ENCODE results near the gene KIF4A. TPM values are rescaled to one million over a fixed set of nuclear protein-coding genes. Genes with fewer than 3 reads are reported as not detected.
"Not testable (repeated sequence)": the region's sequence is repeated elsewhere in the genome, so short reads cannot be mapped to it uniquely, and the experiment has no call there.

Gene KIF4A
- total RNA-seq, 1 donor from 2014 or later, result 0.86 TPM

DNA sequence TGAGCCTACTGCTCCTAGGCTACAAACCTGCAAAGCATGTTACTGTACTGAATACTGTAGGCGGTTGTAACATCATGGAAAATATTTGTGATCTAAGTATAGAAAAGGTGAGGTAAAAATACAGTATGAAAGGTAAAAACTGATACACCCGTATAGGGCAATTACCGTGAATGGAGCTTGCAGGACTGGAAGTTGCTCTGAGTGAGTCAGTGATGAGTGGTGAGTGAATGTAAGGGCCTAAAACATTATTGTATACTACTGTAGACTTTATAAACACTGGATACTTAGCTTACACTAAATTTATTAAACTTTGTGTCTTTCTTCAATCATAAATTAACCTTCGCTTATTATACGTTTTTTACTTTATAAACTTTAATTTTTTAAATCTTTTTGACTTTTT is 3.7 kb downstream of the KIF4A start:
- intact Hi-C loops (cut with DNase I), result no loop called here
- no peak for DNase-seq

DNA sequence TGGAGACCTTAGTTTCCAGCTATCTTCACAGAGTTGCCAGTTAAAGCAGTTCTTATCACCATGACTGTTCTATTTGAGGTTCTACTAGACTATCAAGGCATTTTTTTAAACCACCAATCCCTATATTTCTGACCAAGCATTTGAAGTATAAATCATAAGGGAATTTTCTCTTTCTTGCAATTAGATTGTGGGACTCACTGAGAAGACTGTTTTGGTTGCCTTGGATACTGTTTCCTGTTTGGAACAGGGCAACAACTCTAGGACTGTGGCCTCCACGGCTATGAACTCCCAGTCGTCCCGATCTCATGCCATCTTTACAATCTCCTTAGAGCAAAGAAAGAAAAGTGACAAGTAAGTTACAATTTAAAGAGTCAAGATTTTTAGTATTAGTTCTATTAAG is 11.8 kb downstream of the KIF4A start:
- H3K36me3 ChIP-seq, result no peaks in the 10 kb centered on the region
- H3K4me3 ChIP-seq, result no peak overlapping the region
- no peak for ATAC-seq
- H3K27me3 ChIP-seq (ENCODE audit: low read depth), result no peaks in the 10 kb centered on the region
- intact Hi-C loops (cut with DNase I), result no loop called here
- DNase-seq, result no peak
- H3K4me1 ChIP-seq, result no peaks in the 10 kb centered on the region
- no peak overlapping the region for H3K27ac ChIP-seq
- no peaks in the 10 kb centered on the region for H3K9me3 ChIP-seq
- no peak for TF ChIP-seq CTCF (IDR thresholded peaks at IDR 0.05)

More for the DNA sequence above, 3.7 kb downstream of the KIF4A start:
- Histone ChIP-seq H3K9me3 (no peaks in the 10 kb centered on the region), H3K36me3 (no peaks in the 10 kb centered on the region), H3K4me3 (no peak overlapping the region), H3K4me1 (peaks cover 13% of the 10 kb centered on the region), H3K27me3 (ENCODE audit: low read depth) (no peaks in the 10 kb centered on the region), H3K27ac (no peak overlapping the region)
- no peak for TF ChIP-seq CTCF (IDR thresholded peaks at IDR 0.05)
- ATAC-seq, result no peak

DNA sequence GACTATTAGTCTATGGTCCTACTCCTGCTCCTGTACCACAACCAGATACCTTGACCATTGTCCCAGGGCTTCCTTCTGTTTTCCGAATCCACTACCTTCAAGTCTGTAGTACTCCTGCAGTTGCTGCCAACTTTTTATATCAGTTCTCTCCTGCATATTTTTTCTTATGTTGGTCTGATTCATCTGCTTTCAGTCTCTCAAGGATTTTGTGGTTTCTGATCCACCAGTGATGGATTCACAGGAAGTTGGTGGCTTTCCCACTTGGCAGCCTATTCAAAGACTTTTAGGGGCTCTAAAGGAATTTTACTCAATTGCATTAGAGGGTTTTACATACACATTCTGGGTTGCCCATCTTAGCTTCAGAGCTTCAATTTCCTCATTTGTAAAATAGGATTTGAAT is 23.6 kb downstream of the KIF4A start:
- ATAC-seq, result no peak
- Histone ChIP-seq H3K27ac (no peak overlapping the region), H3K4me3 (no peak overlapping the region), H3K9me3 (no peaks in the 10 kb centered on the region), H3K27me3 (ENCODE audit: low read depth) (no peaks in the 10 kb centered on the region), H3K4me1 (no peaks in the 10 kb centered on the region), H3K36me3 (no peaks in the 10 kb centered on the region)
- DNase-seq, result no peak
- TF ChIP-seq CTCF (IDR thresholded peaks at IDR 0.05), result no peak
- intact Hi-C loops (cut with DNase I), result no loop called here

GRCh38 chrX:70322784-70323183 is 32.9 kb downstream of the KIF4A start:
- ATAC-seq (no peak), DNase-seq (no peak)
- Histone ChIP-seq H3K9me3 (no peaks in the 10 kb centered on the region), H3K4me3 (no peak overlapping the region), H3K27me3 (ENCODE audit: low read depth) (no peaks in the 10 kb centered on the region), H3K27ac (no peak overlapping the region), H3K36me3 (no peaks in the 10 kb centered on the region), H3K4me1 (no peaks in the 10 kb centered on the region)
- TF ChIP-seq CTCF (IDR thresholded peaks at IDR 0.05), result no peak
- intact Hi-C loops (cut with DNase I), result no loop called here

GRCh38 chrX:70323628-70324027 is 33.7 kb downstream of the KIF4A start:
- H3K4me3 ChIP-seq; ATAC-seq; intact Hi-C loops (cut with DNase I); H3K4me1 ChIP-seq; H3K27ac ChIP-seq; H3K27me3 ChIP-seq (ENCODE audit: low read depth); H3K36me3 ChIP-seq; DNase-seq; H3K9me3 ChIP-seq: not testable (repeated sequence)

DNA sequence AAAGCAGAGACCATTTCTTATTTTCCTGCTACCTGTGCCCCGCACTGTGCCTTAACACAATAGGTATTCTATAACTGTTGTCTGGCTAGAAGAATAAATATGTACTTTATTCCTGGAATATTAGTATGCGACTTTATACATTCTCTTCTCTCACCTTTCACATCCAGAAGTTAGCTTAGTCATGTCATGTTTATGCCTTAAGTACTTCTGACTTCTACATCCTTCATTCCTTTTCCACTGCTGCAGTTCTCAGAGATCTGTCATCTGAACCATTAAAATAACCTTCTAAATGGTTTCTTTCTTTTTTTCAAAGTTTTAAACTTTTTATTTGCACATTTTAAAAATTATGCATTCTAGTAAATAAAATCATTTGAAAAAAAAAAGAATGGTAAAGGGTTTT is 34.4 kb downstream of the KIF4A start:
- DNase-seq (no peak), ATAC-seq (no peak)
- Histone ChIP-seq H3K27me3 (ENCODE audit: low read depth) (no peaks in the 10 kb centered on the region), H3K36me3 (no peaks in the 10 kb centered on the region), H3K9me3 (no peaks in the 10 kb centered on the region), H3K27ac (no peak overlapping the region), H3K4me1 (no peaks in the 10 kb centered on the region), H3K4me3 (no peak overlapping the region)
- intact Hi-C loops (cut with DNase I), result no loop called here
- TF ChIP-seq CTCF (IDR thresholded peaks at IDR 0.05), result no peak
